GM19463 (cell line): Measurements from ENCODE around the gene SYNE3.
"Not testable (repeated sequence)": the region's sequence is repeated elsewhere in the genome, so short reads cannot be mapped to it uniquely, and the experiment has no call there.

Experiments used
- ATAC-seq: cut with Tn5 transposase; IDR thresholded peaks from one replicate; pipeline ENCODE4 v1.9.1; 2021; ENCODE audit warnings: mild to moderate bottlenecking, moderate library complexity; ENCODE audit not compliant: unreplicated experiment

SYNE3 gene

GRCh38 chr14:95526483-95527386, 10.3 kb upstream of the SYNE3 start:
- ATAC-seq, result no peak

GRCh38 chr14:95525999-95526398, 9.5 kb upstream of the SYNE3 start:
- no peak for ATAC-seq

GRCh38 chr14:95524706-95525512, 8.5 kb upstream of the SYNE3 start:
- ATAC-seq, result no peak

- no peak for ATAC-seq
Observed at GRCh38 chr14:95523815-95524448, 7.5 kb upstream of the SYNE3 start.

- ATAC-seq, result no peak
Observed at GRCh38 chr14:95523051-95523814, 6.8 kb upstream of the SYNE3 start.

- no peak for ATAC-seq
Observed at GRCh38 chr14:95522556-95522955, 6.1 kb upstream of the SYNE3 start.

- no peak for ATAC-seq
Observed at GRCh38 chr14:95522116-95522515, 5.7 kb upstream of the SYNE3 start.

GRCh38 chr14:95521001-95521400, 4.6 kb upstream of the SYNE3 start:
- ATAC-seq, result no peak

- no peak for ATAC-seq
Observed at GRCh38 chr14:95520346-95520745, 3.9 kb upstream of the SYNE3 start.

GRCh38 chr14:95519699-95520098, 3.2 kb upstream of the SYNE3 start:
- peak; percentile 18 for ATAC-seq

GRCh38 chr14:95518045-95518751, 1.7 kb upstream of the SYNE3 start:
- peak; percentile 15 for ATAC-seq

GRCh38 chr14:95515596-95516552, 576 bp downstream of the SYNE3 start:
- peak; percentile 83 for ATAC-seq

- ATAC-seq, result no peak
Observed at GRCh38 chr14:95515080-95515489, 1.4 kb downstream of the SYNE3 start.

- ATAC-seq, result no peak
Observed at GRCh38 chr14:95514131-95515079, 2.0 kb downstream of the SYNE3 start.

GRCh38 chr14:95513291-95513690, 3.2 kb downstream of the SYNE3 start:
- ATAC-seq, result no peak

GRCh38 chr14:95511687-95512086, 4.8 kb downstream of the SYNE3 start:
- ATAC-seq, result no peak

- ATAC-seq, result no peak
Observed at GRCh38 chr14:95510804-95511203, 5.6 kb downstream of the SYNE3 start.

GRCh38 chr14:95510344-95510743, 6.1 kb downstream of the SYNE3 start:
- not testable (repeated sequence) for ATAC-seq
